PC-9 (cell line): ENCODE results near the gene EPHB3. TPM values are rescaled to one million over a fixed set of nuclear protein-coding genes. Genes with fewer than 3 reads are reported as not detected.

Experiments
- BruUV-seq: library from RNA; stranded (reverse); fragments of 400-500 nt; replicated peaks from 2 replicates; lab custom pipeline; 2021; lab: Mats Ljungman, UMichigan
- CTCF ChIA-PET: fragments of 300-600 bp; sonication (Branson Sonifier 250); formaldehyde crosslinking; loops from one replicate; lab custom pipeline; 2022; ENCODE audit warnings: antibody characterized with exemption; lab: Charles Lee
- POLR2A ChIA-PET: fragments of 300-600 bp; sonication (Branson Sonifier 250); formaldehyde crosslinking; loops from one replicate; lab custom pipeline; 2022; ENCODE audit warnings: antibody characterized with exemption; ENCODE audit not compliant: unreplicated experiment; lab: Charles Lee
- DNase-seq, 2 experiments: peaks; one replicate each; pipeline versions ENCODE4 v3.0.0 to v3.0.0-alpha.2; 2015 to 2022; ENCODE audit warnings: mixed read lengths in 1 of 2
- H2AFZ ChIP-seq: fragments of 200-600 bp; sonication (generic); 2 replicates; pipeline ENCODE4 v1.8.1; 2017; ENCODE audit warnings: antibody characterized with exemption
- H3F3A ChIP-seq: fragments of 200-600 bp; sonication (generic); 2 replicates; pipeline ENCODE4 v1.8.1; 2017; ENCODE audit warnings: antibody characterized with exemption, mild to moderate bottlenecking, low read depth; ENCODE audit not compliant: insufficient read depth
- H3K27ac ChIP-seq: fragments of 200-600 bp; sonication (generic); 2 replicates; pipeline ENCODE4 v1.6.1; 2016; ENCODE audit warnings: mixed run types
- H3K27me3 ChIP-seq: fragments of 200-600 bp; sonication (generic); 2 replicates; pipeline ENCODE4 v1.6.1; 2016; ENCODE audit warnings: low read depth, mixed run types; ENCODE audit not compliant: insufficient read depth
- H3K36me3 ChIP-seq: fragments of 200-600 bp; sonication (generic); 2 replicates; pipeline ENCODE4 v1.6.1; 2016; ENCODE audit warnings: low read depth, mixed run types
- H3K4me1 ChIP-seq: fragments of 200-600 bp; sonication (generic); replicated peaks from 2 replicates; pipeline ENCODE4 v1.6.1; 2016; ENCODE audit warnings: mixed run types; ENCODE audit not compliant: insufficient read depth
- H3K4me2 ChIP-seq: fragments of 200-600 bp; sonication (generic); 2 replicates; pipeline ENCODE4 v1.6.1; 2017; ENCODE audit warnings: mixed run types
- H3K4me3 ChIP-seq: fragments of 200-600 bp; sonication (generic); 2 replicates; pipeline ENCODE4 v1.6.1; 2016; ENCODE audit warnings: mixed run types
- H3K79me2 ChIP-seq: fragments of 200-600 bp; sonication (generic); 2 replicates; pipeline ENCODE4 v1.6.1; 2017; ENCODE audit warnings: low read depth, mixed run types
- H3K9me2 ChIP-seq: fragments of 200-600 bp; sonication (generic); 2 replicates; pipeline ENCODE4 v1.8.1; 2017; ENCODE audit warnings: mild to moderate bottlenecking; ENCODE audit not compliant: insufficient read depth
- H3K9me3 ChIP-seq: fragments of 200-600 bp; sonication (generic); 2 replicates; pipeline ENCODE4 v1.8.1; 2016; ENCODE audit warnings: low read depth; ENCODE audit not compliant: insufficient read depth
- H4K20me1 ChIP-seq: fragments of 200-600 bp; sonication (generic); 2 replicates; pipeline ENCODE4 v1.8.1; 2017; ENCODE audit not compliant: insufficient read depth
- CTCF ChIP-seq: fragments of 200-600 bp; sonication (generic); conservative IDR thresholded peaks from 2 replicates; pipeline ENCODE4 v1.6.1; 2017; ENCODE audit warnings: mixed run types, antibody characterized with exemption, mild to moderate bottlenecking, moderate library complexity
- EZH2 ChIP-seq: fragments of 200-600 bp; sonication (generic); IDR thresholded peaks from 2 replicates; pipeline ENCODE4 v1.8.0; 2017; ENCODE audit warnings: antibody characterized with exemption, low read depth
- intact Hi-C: fragments of 100-400 bp; cut with micrococcal nuclease; formaldehyde crosslinking; loops from one replicate; pipeline ENCODE4 v1.10.0; 2022; ENCODE audit not compliant: unreplicated experiment
- total RNA-seq: library from RNA; stranded (reverse); gene quantifications from 2 replicates; pipeline ENCODE4 v1.2.3, GENCODE V29; 2021

The EPHB3 gene
- total RNA-seq, 1 experiment from 2014 or later, result 15.7 TPM

GRCh38 chr3:184603151-184604030 is 41.8 kb downstream of the EPHB3 start:
- Histone ChIP-seq H3K4me2 (peak overlapping the region; percentile 37; the same call in 1 of the 2 replicates), H3F3A (no peaks in the 10 kb centered on the region), H3K9me3 (no peaks in the 10 kb centered on the region), H3K27ac (no peak overlapping the region), H3K4me1 (peaks cover 17% of the 10 kb centered on the region), H3K4me3 (no peak overlapping the region), H2AFZ (no peak overlapping the region), H4K20me1 (no peaks in the 10 kb centered on the region), H3K27me3 (peaks cover 27% of the 10 kb centered on the region; the same call in 1 of the 2 replicates), H3K36me3 (no peaks in the 10 kb centered on the region), H3K79me2 (no peaks in the 10 kb centered on the region), H3K9me2 (no peaks in the 10 kb centered on the region)
- ChIA-PET CTCF (no interaction called here), POLR2A (interaction anchor here (0.8 kb wide), 1 partner anchor 14 kb away, joined by 7 read pairs; no protein-coding TSS in a partner anchor)
- no peak for DNase-seq
- TF ChIP-seq CTCF, result no peak
- no peak for TF ChIP-seq EZH2
- intact Hi-C loops, result loop anchor here (2.0 kb wide), 1 partner anchor 39 kb away; no protein-coding TSS in a partner anchor
- BruUV-seq, result no TSS peak

DNA sequence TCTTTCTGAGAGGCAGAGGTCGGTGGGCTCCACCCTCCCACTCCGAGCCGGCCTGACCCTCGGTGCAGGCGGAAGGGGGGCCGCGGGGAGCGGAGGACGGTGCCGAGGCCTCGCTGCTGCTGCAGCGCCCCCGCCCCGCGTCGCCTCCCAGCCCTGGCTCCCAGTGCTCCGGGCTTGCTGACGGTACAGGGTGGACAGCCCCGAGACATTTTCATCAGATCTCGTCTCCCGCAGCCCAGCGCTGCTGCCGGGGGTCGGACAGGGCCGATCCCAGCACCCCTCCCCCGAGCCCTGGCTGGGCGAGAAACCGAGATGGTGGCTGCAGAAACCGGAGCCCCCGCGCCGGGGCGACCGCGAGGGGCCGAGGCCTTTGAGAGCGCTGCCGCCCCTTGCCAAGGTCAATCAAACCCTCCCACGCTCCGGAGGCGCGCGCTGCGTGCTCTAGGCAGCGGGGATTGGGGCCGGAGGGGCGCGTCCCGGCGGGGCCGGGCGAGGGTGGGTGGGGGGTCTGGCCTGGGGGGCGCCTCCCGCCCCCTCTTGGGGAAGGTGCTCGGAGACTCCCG is 42.5 kb downstream of the EPHB3 start:
- Histone ChIP-seq H2AFZ (no peak overlapping the region), H3K4me3 (no peak overlapping the region), H3K27me3 (peaks cover 27% of the 10 kb centered on the region; the same call in 1 of the 2 replicates), H3K27ac (no peak overlapping the region), H3K9me3 (no peaks in the 10 kb centered on the region), H3K9me2 (no peaks in the 10 kb centered on the region), H3K36me3 (no peaks in the 10 kb centered on the region), H3K79me2 (no peaks in the 10 kb centered on the region), H3K4me1 (peaks cover 17% of the 10 kb centered on the region), H3F3A (no peaks in the 10 kb centered on the region), H4K20me1 (no peaks in the 10 kb centered on the region), H3K4me2 (no peak overlapping the region)
- ChIA-PET POLR2A (no interaction called here), CTCF (no interaction called here)
- no TSS peak for BruUV-seq
- intact Hi-C loops, result no loop called here
- TF ChIP-seq CTCF (no peak), EZH2 (no peak)
- no peak for DNase-seq

GRCh38 chr3:184604615-184605290 is 43.2 kb downstream of the EPHB3 start:
- POLR2A ChIA-PET, result no interaction called here

More at GRCh38 chr3:184604615-184605290, 43.2 kb downstream of the EPHB3 start:
- Histone ChIP-seq H3K4me3 (no peak overlapping the region), H3K9me3 (no peaks in the 10 kb centered on the region), H3K36me3 (no peaks in the 10 kb centered on the region), H4K20me1 (no peaks in the 10 kb centered on the region), H3F3A (no peaks in the 10 kb centered on the region), H3K27me3 (peaks cover 27% of the 10 kb centered on the region; the same call in 1 of the 2 replicates), H3K27ac (no peak overlapping the region), H3K79me2 (no peaks in the 10 kb centered on the region), H3K9me2 (no peaks in the 10 kb centered on the region), H2AFZ (no peak overlapping the region), H3K4me2 (no peak overlapping the region), H3K4me1 (peaks cover 17% of the 10 kb centered on the region)
- TF ChIP-seq CTCF, result no peak
- intact Hi-C loops, result no loop called here
- no TSS peak for BruUV-seq
- CTCF ChIA-PET, result interaction anchor here (0.6 kb wide), 1 partner anchor 1330 kb away, joined by 5 read pairs; no protein-coding TSS in a partner anchor
- DNase-seq, result no peak
